Activated CD8-positive, alpha-beta memory T cell treated with anti-CD3 and anti-CD28 coated beads, Interleukin-2, amount 10 ng/mL, durations not matched to agents 7 days and 5 days (primary cell): ENCODE results near the gene ERCC4. TPM values are rescaled to one million over a fixed set of nuclear protein-coding genes. Genes with fewer than 3 reads are reported as not detected.

Experiments
- ATAC-seq: fragments of 150-1000 bp; cut with Tn5 transposase; one replicate; pipeline ENCODE4 v1.10.0; 2021; ENCODE audit warnings: moderate library complexity
- CTCF ChIA-PET: fragments of 350-600 bp; sonication (Branson Sonifier 250); formaldehyde crosslinking; loops from one replicate; lab custom pipeline; 2021; ENCODE audit warnings: antibody characterized with exemption; lab: Charles Lee
- DNase-seq: peaks from one replicate; pipeline ENCODE4 v3.0.0-alpha.2; 2020
- H3K27ac Mint-ChIP-seq: one replicate; pipeline ENCODE4 v1.8.0; 2021; ENCODE audit warnings: mild to moderate bottlenecking, mixed read lengths
- H3K27me3 Mint-ChIP-seq: one replicate; pipeline ENCODE4 v1.8.0; 2021; ENCODE audit warnings: mixed read lengths
- H3K36me3 Mint-ChIP-seq: one replicate; pipeline ENCODE4 v1.8.0; 2021; ENCODE audit warnings: mild to moderate bottlenecking, mixed read lengths
- H3K4me1 Mint-ChIP-seq: one replicate; pipeline ENCODE4 v1.8.0; 2021; ENCODE audit warnings: mixed read lengths
- H3K4me3 Mint-ChIP-seq: one replicate; pipeline ENCODE4 v1.8.0; 2021; ENCODE audit warnings: mild to moderate bottlenecking, moderate library complexity, mixed read lengths
- H3K9me3 Mint-ChIP-seq: one replicate; pipeline ENCODE4 v1.8.0; 2022; ENCODE audit warnings: low read depth, mixed read lengths
- total RNA-seq, 2 experiments: library from RNA; stranded (reverse); gene quantifications; one replicate each; pipeline ENCODE4 v1.2.3, GENCODE V29; 2021

The ERCC4 gene
- total RNA-seq, 2 experiments from 2014 or later = 12.6 to 13.1 TPM

GRCh38 chr16:13992976-13993375 lies 73.0 kb downstream of the ERCC4 start:
- DNase-seq (no peak), ATAC-seq (no peak)
- Mint-ChIP-seq H3K9me3 (no peaks in the 10 kb centered on the region), H3K27ac (no peak overlapping the region), H3K4me1 (peaks cover 3% of the 10 kb centered on the region), H3K27me3 (peaks cover 4% of the 10 kb centered on the region), H3K36me3 (no peaks in the 10 kb centered on the region), H3K4me3 (no peak overlapping the region)
- CTCF ChIA-PET = no interaction called here

- CTCF ChIA-PET = no interaction called here
- ATAC-seq = no peak
Measured at GRCh38 chr16:13994239-13995106, 74.5 kb downstream of the ERCC4 start.

GRCh38 chr16:13995194-13995593 lies 75.2 kb downstream of the ERCC4 start:
- CTCF ChIA-PET = no interaction called here
- H3K4me3 Mint-ChIP-seq = no peak overlapping the region
- H3K9me3 Mint-ChIP-seq = no peaks in the 10 kb centered on the region
- H3K4me1 Mint-ChIP-seq = peaks cover 12% of the 10 kb centered on the region
- H3K36me3 Mint-ChIP-seq = no peaks in the 10 kb centered on the region
- no peak overlapping the region for H3K27ac Mint-ChIP-seq
- no peak for DNase-seq
- ATAC-seq = no peak
- H3K27me3 Mint-ChIP-seq = peaks cover 4% of the 10 kb centered on the region

More at GRCh38 chr16:13994239-13995106, 74.5 kb downstream of the ERCC4 start:
- no peak for DNase-seq
- Mint-ChIP-seq H3K9me3 (no peaks in the 10 kb centered on the region), H3K27ac (no peak overlapping the region), H3K4me3 (no peak overlapping the region), H3K4me1 (peaks cover 12% of the 10 kb centered on the region), H3K36me3 (no peaks in the 10 kb centered on the region), H3K27me3 (peaks cover 4% of the 10 kb centered on the region)

- H3K36me3 Mint-ChIP-seq = no peaks in the 10 kb centered on the region
- H3K4me1 Mint-ChIP-seq = peaks cover 12% of the 10 kb centered on the region
- H3K4me3 Mint-ChIP-seq = no peak overlapping the region
- H3K27ac Mint-ChIP-seq = no peak overlapping the region
- no peaks in the 10 kb centered on the region for H3K9me3 Mint-ChIP-seq
- CTCF ChIA-PET = no interaction called here
- H3K27me3 Mint-ChIP-seq = peaks cover 4% of the 10 kb centered on the region
- no peak for ATAC-seq
- DNase-seq = no peak
Measured at GRCh38 chr16:13996778-13997288, 76.9 kb downstream of the ERCC4 start.

GRCh38 chr16:13997526-13997925 lies 77.6 kb downstream of the ERCC4 start:
- H3K9me3 Mint-ChIP-seq = no peaks in the 10 kb centered on the region
- DNase-seq (no peak), ATAC-seq (no peak)
- peaks cover 8% of the 10 kb centered on the region for H3K27me3 Mint-ChIP-seq
- H3K4me1 Mint-ChIP-seq = peaks cover 16% of the 10 kb centered on the region
- H3K4me3 Mint-ChIP-seq = no peak overlapping the region
- CTCF ChIA-PET = no interaction called here
- H3K36me3 Mint-ChIP-seq = no peaks in the 10 kb centered on the region
- no peak overlapping the region for H3K27ac Mint-ChIP-seq

GRCh38 chr16:13997933-13998332 lies 78.0 kb downstream of the ERCC4 start:
- CTCF ChIA-PET = no interaction called here
- no peaks in the 10 kb centered on the region for H3K9me3 Mint-ChIP-seq
- H3K4me3 Mint-ChIP-seq = no peak overlapping the region
- ATAC-seq (no peak), DNase-seq (no peak)
- H3K27ac Mint-ChIP-seq = no peak overlapping the region
- peaks cover 20% of the 10 kb centered on the region for H3K4me1 Mint-ChIP-seq
- H3K36me3 Mint-ChIP-seq = no peaks in the 10 kb centered on the region
- peaks cover 12% of the 10 kb centered on the region for H3K27me3 Mint-ChIP-seq

GRCh38 chr16:13999071-13999894 lies 79.3 kb downstream of the ERCC4 start:
- DNase-seq (no peak), ATAC-seq (no peak)
- CTCF ChIA-PET = interaction anchor here (0.7 kb wide), 1 partner anchor 65 kb away, joined by 3 read pairs; no protein-coding TSS in a partner anchor
- peaks cover 24% of the 10 kb centered on the region for H3K4me1 Mint-ChIP-seq
- H3K27ac Mint-ChIP-seq = no peak overlapping the region
- no peak overlapping the region for H3K4me3 Mint-ChIP-seq
- H3K9me3 Mint-ChIP-seq = no peaks in the 10 kb centered on the region
- peaks cover 20% of the 10 kb centered on the region for H3K27me3 Mint-ChIP-seq
- H3K36me3 Mint-ChIP-seq = no peaks in the 10 kb centered on the region

GRCh38 chr16:13999895-14000425 lies 80.0 kb downstream of the ERCC4 start:
- no peaks in the 10 kb centered on the region for H3K36me3 Mint-ChIP-seq
- no peak overlapping the region for H3K4me3 Mint-ChIP-seq
- peaks cover 24% of the 10 kb centered on the region for H3K4me1 Mint-ChIP-seq
- ATAC-seq (no peak), DNase-seq (no peak)
- CTCF ChIA-PET = no interaction called here
- H3K27ac Mint-ChIP-seq = no peak overlapping the region
- H3K9me3 Mint-ChIP-seq = no peaks in the 10 kb centered on the region
- H3K27me3 Mint-ChIP-seq = peaks cover 20% of the 10 kb centered on the region

- no peaks in the 10 kb centered on the region for H3K9me3 Mint-ChIP-seq
Measured at GRCh38 chr16:14001521-14001920, 81.6 kb downstream of the ERCC4 start.

More at GRCh38 chr16:14001521-14001920, 81.6 kb downstream of the ERCC4 start:
- H3K36me3 Mint-ChIP-seq = no peaks in the 10 kb centered on the region
- no peak overlapping the region for H3K4me3 Mint-ChIP-seq
- DNase-seq (no peak), ATAC-seq (no peak)
- no peak overlapping the region for H3K27ac Mint-ChIP-seq
- H3K4me1 Mint-ChIP-seq = peaks cover 24% of the 10 kb centered on the region
- CTCF ChIA-PET = no interaction called here
- peaks cover 20% of the 10 kb centered on the region for H3K27me3 Mint-ChIP-seq

Other genes with a start within 250 kb of the ERCC4 start
- 10 to 100 TPM; 12.1 to 13.3 TPM for gene MRTFB, start 151.2 kb downstream of the ERCC4 start, total RNA-seq